GM06990 (cell line): ENCODE results near the gene INTS2.
A peak's percentile ranks its signal among the peaks of the same experiment; 100 is the strongest.
"Not testable (repeated sequence)": the region's sequence is repeated elsewhere in the genome, so short reads cannot be mapped to it uniquely, and the experiment has no call there.

Experiments used
- DNase-seq: peaks from one replicate; pipeline ENCODE4 v3.0.0-alpha.2; 2011; ENCODE audit not compliant: insufficient read length; ENCODE audit errors: extremely low read depth
- H3K27me3 ChIP-seq: replicated peaks from 2 replicates; pipeline ENCODE4 v1.6.0; 2011; ENCODE audit warnings: low read length; ENCODE audit not compliant: control insufficient read depth, insufficient read depth
- H3K36me3 ChIP-seq: 2 replicates; pipeline ENCODE4 v1.5.1; 2011; ENCODE audit warnings: low read length; ENCODE audit not compliant: control insufficient read depth, insufficient read depth
- H3K4me3 ChIP-seq: replicated peaks from 2 replicates; pipeline ENCODE4 v1.5.1; 2011; ENCODE audit warnings: low read depth, mild to moderate bottlenecking, control low read depth, low read length
- TF ChIP-seq, protein P1 (sequence below): IDR thresholded peaks from 2 replicates; pipeline ENCODE4 v1.5.1; 2011; ENCODE audit warnings: low read length, control low read depth, mild to moderate bottlenecking, inconsistent platforms; ENCODE audit not compliant: insufficient read depth, poor library complexity, severe bottlenecking

Gene INTS2

DNA sequence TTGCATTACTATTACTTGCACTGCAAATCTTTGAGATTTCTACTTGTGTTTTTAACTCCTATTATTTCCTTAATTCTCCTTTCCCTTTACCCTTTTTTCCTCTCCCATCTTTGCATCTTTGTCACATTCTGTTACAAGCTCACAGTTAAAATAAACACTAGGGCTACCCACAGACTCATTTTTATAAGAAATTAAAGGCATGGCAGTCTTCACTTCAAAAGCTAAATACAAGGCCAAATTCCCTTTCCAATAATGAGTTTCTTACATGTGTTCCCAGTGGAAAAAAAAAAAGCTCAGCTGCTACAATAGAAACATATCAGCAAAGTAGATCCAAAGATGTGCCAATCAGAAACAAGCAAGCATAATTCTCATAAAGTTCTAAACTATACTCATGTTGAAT lies 60.7 kb downstream of the INTS2 start:
- TF ChIP-seq, protein P1, sequence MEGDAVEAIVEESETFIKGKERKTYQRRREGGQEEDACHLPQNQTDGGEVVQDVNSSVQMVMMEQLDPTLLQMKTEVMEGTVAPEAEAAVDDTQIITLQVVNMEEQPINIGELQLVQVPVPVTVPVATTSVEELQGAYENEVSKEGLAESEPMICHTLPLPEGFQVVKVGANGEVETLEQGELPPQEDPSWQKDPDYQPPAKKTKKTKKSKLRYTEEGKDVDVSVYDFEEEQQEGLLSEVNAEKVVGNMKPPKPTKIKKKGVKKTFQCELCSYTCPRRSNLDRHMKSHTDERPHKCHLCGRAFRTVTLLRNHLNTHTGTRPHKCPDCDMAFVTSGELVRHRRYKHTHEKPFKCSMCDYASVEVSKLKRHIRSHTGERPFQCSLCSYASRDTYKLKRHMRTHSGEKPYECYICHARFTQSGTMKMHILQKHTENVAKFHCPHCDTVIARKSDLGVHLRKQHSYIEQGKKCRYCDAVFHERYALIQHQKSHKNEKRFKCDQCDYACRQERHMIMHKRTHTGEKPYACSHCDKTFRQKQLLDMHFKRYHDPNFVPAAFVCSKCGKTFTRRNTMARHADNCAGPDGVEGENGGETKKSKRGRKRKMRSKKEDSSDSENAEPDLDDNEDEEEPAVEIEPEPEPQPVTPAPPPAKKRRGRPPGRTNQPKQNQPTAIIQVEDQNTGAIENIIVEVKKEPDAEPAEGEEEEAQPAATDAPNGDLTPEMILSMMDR: no peak
- no peak for DNase-seq
- no peaks in the 10 kb centered on the region for H3K27me3 ChIP-seq
- peaks cover 3% of the 10 kb centered on the region for H3K36me3 ChIP-seq
- H3K4me3 ChIP-seq: no peak overlapping the region

DNA sequence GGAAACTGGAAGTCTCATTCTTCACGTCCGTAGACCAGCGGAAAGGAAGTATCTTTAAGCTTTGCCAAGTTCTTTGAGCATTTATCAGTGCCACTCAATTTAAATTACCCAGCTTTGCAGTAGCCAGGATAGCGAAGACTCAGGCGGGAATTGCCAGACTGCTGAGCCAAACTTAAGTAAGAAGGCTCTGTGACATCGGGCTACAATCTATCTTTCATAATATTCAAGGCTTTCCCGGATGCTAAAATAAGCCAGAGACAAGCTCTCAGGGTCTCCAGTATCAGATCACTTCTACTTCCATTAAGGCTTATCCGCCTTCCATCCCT lies 64.0 kb downstream of the INTS2 start:
- Histone ChIP-seq H3K36me3 (no peaks in the 10 kb centered on the region), H3K27me3 (no peaks in the 10 kb centered on the region), H3K4me3 (peak overlapping the region; percentile 85)
- no peak for DNase-seq
- TF ChIP-seq, protein P1: no peak

DNA sequence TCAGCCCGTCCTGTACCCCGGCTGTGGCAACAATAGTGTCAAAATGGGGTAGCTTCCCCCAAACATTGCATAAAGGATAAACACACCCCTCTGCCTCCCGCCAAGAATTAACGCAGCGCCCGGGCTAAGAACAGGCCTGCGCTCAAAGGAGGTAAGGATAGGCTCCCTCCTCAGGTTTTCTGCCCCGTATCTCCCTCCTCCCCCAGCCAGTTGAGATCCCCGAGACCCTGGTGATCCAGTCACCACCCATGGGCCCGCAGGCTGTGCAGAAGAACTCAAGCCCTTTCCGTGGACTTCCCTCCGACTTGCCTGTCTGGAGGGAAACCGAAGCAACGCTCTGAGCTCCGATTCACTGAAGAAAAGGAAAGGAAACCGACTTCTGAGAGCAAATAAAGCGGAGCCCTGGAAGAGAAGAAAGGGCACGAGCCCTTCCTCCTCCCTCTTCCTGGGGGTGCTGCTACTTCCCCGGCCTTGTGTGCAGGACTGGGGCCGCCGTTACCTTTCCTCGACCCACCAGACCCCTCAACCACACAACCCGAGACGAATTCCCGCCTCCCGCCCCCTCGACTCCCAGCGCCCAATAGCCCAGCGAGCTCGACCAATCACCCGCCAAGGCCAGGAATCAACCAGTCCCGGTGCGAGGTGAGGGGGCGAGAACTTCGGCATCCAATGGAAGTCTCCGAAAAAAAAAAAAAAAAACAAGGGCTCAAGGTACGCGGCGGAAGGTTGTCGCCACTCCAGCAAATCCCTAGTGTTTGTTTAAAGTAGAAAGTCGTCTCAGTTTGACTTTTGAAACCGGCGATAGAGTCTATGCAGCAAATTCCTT lies 64.6 kb downstream of the INTS2 start, which contains the start of gene BRIP1:
Gene BRIP1 (minus strand): TSS at position 554 of the 826 bp plus-strand sequence. CDS start 1,989 bp downstream, outside the sequence.
- Histone ChIP-seq H3K36me3 (no peaks in the 10 kb centered on the region), H3K27me3 (no peaks in the 10 kb centered on the region), H3K4me3 (peak within 1 kb of the TSS; percentile 85)

GRCh38 chr17:61862105-61862574 lies 65.6 kb downstream of the INTS2 start:
- Histone ChIP-seq H3K36me3 (no peaks in the 10 kb centered on the region; the same call in 1 of the 2 replicates), H3K27me3 (no peaks in the 10 kb centered on the region), H3K4me3 (peak overlapping the region; percentile 85)
- TF ChIP-seq, protein P1: no peak
- DNase-seq: no peak

More for the DNA sequence above, 64.6 kb downstream of the INTS2 start, which contains the start of gene BRIP1:
- TF ChIP-seq, protein P1: no peak
- peak; percentile 92 for DNase-seq

GRCh38 chr17:61860397-61860796 lies 67.4 kb downstream of the INTS2 start:
- not testable (repeated sequence) for H3K36me3 ChIP-seq
- H3K4me3 ChIP-seq: peak overlapping the region; percentile 27

DNA sequence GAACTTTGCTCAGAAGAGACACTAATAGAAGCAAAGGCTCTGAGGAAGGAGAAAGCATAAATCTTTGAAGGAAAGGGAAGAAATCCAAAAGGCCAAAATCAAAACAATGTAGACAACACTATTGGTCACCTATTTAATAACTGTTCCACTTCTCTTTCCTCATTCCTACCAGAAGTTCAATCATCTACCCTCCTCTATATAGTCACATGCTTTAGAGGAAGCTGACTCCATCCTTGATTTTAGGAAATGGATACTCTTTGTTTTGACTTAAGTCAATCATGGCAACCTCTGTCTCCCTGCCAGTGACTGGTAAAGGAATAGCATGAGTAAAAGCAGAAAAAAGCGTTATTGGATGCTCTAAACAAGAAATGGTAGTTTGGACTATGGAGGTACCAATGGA lies 71.7 kb downstream of the INTS2 start:
- no peak for DNase-seq
- Histone ChIP-seq H3K27me3 (no peaks in the 10 kb centered on the region), H3K36me3 (no peaks in the 10 kb centered on the region; the same call in 1 of the 2 replicates), H3K4me3 (no peak overlapping the region)
- TF ChIP-seq, protein P1: no peak

More at GRCh38 chr17:61860397-61860796, 67.4 kb downstream of the INTS2 start:
- H3K27me3 ChIP-seq, DNase-seq: not testable (repeated sequence)
